EH (cell line): ENCODE measurements around the gene ZNF385A.

Experiments
- DNase-seq: peaks from one replicate; pipeline ENCODE4 v3.0.0-alpha.2; 2015; ENCODE audit warnings: low read depth

ZNF385A gene

GRCh38 chr12:54325442-54326109, 59.0 kb downstream of the ZNF385A start:
- peak; percentile 21 for DNase-seq

- DNase-seq = peak; percentile 100
These were observed 59.7 kb downstream of the ZNF385A start, which contains the start of gene COPZ1 for GRCh38 chr12:54324617-54325441. Gene COPZ1 (plus strand): TSS chr12:54325131. CDS start chr12:54325164, 33 bp downstream.

DNA sequence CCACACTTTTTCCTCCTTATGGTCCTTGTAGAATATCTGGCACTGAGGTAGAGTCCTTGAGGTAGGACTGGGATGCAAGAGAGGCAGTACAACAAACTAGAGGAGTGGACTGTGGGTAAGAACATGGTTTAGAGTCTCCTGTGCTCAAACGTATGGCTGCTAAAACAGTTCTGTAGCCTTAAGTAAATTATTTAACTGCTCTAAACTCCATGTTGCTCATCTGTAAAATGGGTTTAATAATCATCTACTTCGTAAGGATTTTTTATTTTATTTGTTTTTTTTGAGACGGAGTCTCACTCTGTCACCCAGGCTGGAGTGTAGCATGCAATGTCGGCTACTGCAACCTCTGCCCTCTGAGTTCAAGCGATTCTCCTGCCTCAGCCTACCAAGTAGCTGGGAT, 63.2 kb downstream of the ZNF385A start:
- no peak for DNase-seq
